ENCODE data around the gene SH3PXD2B.

Gene SH3PXD2B

GRCh38 chr5:172276214-172276613 is 178.1 kb downstream of the SH3PXD2B start:
- DNase-seq (ENCODE audit: low read depth) = no peak
- H3K4me3 ChIP-seq (ENCODE audit: low read depth, low read length) = no peak overlapping the region
- TF ChIP-seq CTCF (IDR thresholded peaks at IDR 0.05; ENCODE audit: low read depth, low read length, missing control alignments) = no peak

All from GM12864 (cell line).